ENCODE results near the gene CENPL.
"Not testable (repeated sequence)": the region's sequence is repeated elsewhere in the genome, so short reads cannot be mapped to it uniquely, and the experiment has no call there.

CENPL gene

DNA sequence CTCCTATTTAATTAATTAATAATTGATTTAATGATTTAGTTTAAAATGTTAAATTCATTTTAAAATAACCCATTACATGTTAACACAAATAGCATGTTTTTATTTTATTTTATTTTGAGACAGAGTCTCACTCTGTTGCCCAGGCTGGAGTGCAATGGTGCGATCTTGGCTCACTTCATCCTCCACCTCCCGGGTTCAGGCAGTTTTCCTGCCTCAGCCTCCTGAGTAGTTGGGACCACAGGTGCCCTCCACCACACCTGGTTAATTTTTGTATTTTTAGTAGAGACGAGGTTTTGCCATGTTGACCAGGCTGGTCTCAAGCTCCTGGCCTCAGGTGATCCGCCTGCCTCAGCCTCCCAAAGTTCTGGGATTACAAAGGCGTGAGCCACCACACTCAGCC lies 34.9 kb upstream of the CENPL start:
- DNase-seq, result not testable (repeated sequence)

DNA sequence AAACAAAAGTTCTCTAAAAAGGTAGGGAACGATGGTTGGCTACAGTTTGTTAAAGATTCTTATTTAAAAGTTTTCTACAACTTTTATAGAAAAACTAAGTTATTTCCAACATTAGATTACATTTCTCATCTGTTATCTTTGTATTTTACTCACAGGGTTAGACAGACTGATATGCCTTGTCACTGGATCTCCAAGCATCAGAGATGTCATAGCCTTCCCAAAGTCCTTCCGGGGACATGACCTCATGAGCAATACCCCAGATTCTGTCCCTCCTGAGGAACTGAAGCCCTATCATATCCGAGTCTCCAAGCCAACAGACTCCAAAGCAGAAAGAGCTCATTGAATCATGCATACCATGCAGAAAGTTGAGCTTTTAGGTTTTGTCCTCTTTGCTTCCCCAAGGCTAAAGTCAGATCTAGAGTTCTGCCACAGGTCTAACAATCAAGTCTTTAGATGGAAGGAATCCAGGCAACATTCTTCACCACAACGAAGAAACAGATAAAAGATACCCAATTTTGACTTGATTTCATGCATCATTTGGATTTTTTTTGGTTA lies 32.8 kb upstream of the CENPL start:
- no peak for DNase-seq

DNA sequence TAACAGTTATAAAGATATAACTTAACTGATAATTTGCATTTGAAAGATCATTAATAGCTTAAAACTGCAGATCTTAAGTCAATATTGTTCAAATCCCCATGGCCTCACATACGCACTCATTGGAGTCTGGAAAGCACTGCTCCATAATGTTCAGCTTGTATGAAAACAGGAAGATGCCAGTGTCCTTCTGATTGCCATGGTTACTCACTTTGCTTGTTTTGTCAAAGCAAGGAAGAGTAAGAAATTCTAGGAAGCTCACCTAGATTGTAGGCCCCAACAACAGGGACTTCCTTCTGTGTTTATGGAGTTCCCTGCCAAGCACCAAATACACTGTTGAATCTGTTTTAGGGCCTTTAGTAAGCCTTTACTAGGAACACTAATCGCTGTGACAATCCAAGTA lies 32.2 kb upstream of the CENPL start:
- no peak for DNase-seq

DNA sequence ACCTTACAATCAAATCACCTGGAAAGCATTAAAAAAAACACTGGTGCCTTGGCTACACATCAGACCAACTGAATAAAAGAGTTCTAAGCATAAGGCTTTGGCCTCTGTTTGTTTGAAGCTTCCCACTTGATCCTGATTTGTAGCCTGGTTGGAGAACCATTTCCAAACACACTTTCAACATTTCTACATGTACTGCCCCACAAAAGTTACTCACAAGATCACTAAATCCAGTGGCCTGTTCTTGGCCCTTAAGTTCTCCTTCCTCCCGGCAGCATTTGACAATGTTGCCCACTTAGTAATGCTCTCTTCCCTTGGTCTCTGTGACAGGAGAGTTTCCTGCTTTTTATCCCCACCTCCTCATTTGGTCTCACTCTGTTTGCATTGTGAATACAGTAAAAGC lies 31.3 kb upstream of the CENPL start:
- no peak for DNase-seq

DNA sequence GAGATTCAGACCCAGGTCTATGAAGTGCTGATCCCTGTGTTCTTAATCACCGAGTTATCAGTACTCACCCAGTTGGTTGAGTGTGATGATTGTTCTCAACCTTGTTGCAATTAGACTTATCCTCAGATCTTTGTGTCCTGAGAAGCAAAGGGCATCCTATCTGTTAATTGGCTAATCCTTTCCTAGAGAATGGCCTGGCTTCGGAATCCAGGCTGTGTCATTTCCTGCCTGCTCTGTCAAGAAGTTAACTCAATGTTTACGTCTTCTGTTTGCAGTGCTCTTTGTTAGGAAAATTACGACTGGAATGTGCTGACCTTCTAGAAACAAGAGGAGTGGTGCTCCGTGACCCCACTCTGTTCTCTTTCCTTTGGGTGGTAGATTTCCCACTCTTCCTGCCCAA lies 28.4 kb upstream of the CENPL start:
- no peak for DNase-seq

DNA sequence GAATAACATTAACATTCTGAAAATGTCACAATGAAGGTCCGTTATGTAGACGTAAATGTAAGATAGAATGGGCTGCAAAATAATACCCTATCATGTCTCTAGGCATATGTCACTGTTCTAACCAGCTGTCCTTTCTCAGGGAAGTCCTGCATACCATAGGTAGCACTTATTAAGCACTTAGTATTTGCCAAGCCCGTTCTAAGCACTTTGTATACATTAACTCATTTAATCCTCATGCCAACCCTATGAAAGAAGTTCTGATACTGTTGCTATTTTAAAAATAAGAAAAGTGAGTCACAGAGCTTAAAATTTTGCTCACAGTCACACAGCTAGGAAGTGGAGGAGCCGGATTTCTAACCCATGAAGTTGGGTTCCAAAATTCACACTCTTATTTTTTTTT lies 27.4 kb upstream of the CENPL start:
- DNase-seq, result no peak

DNA sequence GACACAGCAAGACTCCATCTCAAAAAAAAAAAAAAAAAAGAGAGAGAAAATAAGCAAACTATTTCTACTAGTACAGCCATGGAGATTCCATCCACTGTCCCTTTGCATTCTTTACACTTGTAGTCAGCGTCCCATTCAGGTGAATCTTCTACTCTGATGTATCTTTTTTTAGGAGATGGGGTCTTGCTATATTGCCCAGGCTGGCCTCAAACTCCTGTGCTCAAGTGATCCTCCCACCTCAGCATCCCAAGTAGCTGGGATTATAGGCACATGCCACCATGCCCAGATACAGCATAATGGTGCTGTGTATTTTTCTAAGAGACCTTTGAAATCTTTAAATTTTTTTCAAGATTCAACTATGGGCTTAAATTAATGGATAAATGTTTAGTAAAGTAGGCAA lies 8.1 kb upstream of the CENPL start:
- DNase-seq, result no peak

DNA sequence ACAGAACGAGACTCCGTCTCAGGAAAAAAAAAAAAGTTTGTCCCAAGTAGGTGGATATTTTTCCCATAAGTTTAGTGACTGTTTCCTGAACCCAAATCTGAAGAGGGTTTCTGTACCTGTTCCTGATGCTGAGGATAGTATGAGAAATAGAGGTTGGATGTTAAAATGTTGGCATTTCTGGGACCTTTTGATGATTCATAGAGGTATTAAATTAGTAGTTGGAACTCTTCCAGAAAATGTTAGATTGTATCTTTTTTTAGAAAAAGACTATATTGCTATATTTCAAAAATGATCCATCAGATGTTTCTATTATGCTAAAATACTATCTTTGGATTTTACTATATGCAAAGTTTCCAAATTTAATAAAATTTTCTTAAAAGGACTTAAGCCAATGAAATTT lies 2.9 kb upstream of the CENPL start:
- DNase-seq, result no peak

DNA sequence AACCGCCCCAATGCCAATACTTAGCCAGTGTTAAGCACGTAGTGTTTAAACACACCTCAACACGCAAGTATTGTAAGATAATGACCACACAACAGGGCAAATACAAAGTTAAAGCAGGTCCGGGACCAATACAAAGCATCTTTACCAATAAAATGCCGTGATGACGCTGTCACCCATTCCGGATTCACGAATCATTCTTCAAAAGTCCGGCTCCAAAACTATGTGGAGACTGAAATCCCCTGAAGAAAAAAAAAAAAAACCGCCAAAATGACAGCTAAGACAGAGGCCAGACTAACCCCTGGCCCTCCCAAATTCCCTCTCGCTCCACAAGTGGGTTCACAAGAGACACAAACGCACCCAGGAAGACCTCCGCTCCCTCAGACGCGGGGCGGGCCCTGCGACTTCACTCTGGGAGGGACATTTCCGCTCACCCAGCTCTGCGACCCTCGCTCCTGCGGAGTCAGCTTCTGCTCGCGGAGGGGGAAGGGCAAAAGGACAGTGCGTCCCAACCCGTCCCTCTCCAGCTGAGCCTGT lies 835 bp downstream of the CENPL start:
- no peak for DNase-seq

DNA sequence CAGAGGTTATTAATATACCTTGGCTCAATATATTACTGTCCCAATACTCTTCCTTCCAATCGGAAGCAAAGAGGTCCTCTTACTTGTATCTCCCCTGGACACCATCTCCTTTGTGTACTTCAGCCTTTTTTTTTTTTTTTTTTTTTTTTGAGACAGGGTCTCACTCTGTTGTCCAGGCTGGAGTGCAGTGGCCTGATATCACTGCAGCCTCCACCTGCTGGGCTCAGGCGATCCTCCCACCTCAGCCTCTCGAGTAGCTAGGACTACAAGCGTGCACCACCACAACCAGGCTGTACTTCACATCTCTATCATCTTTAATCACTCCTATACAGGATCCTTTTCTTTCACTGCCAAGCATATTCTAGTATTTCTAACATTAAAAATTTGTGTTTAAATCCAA lies 3.0 kb downstream of the CENPL start:
- DNase-seq, result no peak

DNA sequence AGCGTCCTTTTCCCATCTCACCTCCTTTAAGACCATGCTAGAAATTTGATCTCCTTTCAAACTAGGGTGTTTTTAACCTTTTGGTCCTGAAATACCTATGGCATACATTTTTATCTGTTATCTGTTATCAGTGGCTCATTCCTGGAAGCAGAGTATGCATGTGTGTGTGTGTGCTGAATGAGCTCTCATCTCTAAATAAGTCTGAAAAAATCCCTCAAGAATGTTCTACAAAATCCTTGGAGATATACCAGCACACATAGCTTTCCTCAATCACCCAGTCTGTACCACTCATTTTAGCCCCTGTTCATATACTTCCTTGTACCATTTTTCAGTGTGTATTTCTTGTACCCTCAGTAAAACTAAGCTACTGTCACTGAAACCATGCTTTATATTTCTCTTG lies 6.2 kb downstream of the CENPL start:
- DNase-seq, result no peak

DNA sequence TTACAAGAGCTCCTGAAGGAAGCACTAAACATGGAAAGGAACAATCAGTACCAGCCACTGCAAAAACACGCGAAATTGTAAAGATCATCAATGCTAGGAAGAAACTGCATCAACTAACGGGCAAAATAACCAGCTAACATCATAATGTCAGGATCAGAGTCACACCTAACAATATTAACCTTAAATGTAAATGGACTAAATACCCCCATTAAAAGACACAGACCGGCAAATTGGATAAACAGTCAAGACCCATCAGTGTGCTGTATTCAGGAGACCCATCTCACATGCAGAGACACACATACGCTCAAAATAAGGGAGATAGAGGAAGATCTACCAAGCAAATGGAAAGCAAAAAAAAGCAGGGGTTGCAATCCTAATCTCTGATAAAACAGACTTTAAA lies 11.0 kb downstream of the CENPL start:
- DNase-seq, result not testable (repeated sequence)

DNA sequence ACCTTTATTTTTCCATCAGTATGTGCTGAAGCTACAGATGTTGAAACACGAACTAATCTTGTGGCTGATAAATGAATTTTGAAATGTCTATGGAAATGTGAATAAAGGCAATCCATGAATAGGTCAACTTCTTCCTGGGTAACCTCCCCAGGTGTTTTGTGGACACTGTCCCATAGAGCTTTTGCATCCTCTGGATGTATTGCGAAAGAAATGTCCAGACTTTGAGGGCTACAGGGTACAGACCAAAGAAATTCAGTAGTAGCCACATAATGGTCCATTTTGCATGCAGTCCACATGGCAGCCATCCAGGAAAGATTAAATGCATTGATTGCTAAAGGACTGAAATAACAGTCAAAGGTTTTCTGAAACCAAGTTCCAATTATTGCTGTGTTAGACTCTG lies 21.7 kb downstream of the CENPL start:
- no peak for DNase-seq

DNA sequence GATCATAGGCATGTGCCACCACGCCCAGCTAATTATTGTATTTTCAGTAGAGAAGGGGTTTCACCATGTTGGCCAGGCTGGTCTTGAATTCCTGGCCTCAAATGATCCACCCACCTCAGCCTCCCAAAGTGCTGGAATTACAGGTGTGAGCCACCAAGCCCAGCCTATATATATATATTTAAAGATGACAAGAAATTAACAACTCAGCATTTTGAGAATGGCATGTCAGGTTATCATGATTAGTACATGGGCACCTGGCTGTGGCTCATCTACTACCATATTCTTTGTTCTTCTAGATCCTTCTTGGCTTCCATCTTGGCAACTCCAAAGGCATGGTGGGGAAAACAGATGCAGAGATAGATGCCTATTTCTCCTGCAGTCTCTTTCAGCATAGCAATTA lies 24.7 kb downstream of the CENPL start:
- not testable (repeated sequence) for DNase-seq

DNA sequence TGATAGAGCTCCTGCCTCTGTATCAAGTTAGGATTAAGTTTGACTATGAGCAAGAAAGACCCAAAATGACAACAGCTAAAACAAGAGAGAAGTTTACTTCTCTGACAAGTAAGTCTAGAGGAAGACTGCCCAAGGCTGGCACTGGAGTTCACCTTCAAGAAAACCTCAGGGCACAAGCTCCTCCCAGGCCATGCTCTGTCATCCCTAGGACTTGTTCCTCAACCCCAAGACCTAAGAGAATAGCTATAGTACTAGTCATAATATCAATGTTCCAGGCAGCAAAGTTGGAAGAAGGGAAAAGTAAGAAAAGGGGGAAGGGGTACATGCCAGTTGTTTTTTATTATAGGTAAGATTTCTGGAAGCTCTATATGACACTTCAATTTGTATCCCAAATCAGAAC lies 26.6 kb downstream of the CENPL start:
- no peak for DNase-seq

DNA sequence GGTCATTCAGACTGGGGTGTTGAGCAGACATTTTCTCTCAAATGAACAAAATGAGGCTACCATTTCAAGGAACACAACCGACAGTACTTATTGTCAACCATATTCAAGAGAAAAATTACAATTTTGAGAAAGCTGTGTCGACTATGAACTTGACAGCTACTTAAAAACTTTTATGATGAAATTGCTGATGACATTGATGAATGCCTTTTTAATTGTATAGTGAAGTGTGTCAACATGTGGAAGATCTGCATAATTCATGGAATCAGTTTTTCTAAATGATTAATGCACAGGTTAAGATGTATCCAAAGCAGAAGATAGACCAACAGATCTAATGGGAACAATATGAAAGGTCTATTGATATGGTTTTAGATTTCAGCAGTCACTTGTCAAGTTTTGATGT lies 34.8 kb downstream of the CENPL start:
- DNase-seq, result no peak

DNA sequence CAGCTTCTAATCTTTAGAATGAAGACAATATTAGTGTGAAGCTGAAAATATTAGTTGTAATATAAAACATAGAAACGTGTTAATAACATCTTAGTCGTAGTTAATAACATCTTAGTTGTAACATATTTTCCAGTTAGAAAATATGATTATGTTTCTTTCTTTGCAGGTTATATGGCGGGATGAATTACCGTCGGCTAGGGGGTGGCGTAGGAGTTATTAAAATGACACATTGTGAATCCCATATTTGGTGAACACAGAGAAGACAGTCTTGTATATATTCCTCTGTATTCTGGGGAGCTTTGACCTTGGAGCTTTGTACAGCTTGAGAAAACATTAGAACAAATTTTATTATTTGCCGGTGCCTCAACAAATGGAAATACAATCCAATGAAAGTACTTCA lies 39.7 kb downstream of the CENPL start:
- no peak for DNase-seq

DNA sequence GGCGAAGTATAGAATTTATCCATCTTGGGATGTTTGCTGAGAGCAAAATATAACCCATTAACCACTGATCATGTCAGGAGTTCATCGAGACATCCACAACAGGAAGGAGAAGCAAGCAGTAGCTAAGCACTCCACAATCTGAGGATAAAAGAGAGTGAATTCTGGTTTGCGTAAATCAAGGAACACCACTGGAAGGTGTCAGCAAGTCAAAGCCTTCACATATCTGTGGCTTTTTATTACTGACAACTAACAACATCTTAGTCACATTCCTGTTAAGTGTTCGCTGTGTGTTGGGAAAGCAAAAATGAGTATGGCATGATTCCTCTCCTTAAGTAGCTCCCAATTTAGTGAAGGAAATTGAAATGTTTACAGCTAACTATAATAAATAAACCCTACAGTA lies 44.7 kb downstream of the CENPL start:
- DNase-seq, result no peak

DNA sequence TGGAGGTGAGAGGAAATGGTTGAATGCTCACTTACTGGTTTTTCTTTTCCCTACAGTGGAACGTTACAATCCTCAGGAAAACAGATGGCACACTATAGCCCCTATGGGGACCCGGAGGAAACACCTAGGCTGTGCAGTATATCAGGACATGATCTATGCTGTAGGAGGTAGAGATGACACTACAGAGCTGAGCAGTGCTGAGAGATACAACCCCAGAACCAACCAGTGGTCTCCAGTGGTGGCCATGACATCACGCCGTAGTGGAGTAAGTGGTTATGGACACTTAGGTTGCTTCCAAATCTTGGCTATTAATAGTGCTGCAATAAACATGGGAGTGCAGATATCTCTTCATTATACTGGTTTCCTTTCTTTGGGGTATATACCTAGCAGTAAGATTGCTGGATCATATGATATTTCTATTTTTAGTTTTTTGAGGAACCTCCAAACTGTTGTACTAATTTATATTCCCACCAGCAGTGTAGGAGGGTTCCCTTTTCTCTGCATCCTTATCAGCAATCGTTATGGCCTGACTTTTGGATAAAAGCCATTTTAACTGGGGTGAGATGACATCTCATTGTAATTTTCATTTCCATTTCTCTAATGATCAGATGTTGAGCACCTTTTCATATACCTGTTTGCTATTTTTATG lies 49.0 kb downstream of the CENPL start:
- DNase-seq, result no peak

DNA sequence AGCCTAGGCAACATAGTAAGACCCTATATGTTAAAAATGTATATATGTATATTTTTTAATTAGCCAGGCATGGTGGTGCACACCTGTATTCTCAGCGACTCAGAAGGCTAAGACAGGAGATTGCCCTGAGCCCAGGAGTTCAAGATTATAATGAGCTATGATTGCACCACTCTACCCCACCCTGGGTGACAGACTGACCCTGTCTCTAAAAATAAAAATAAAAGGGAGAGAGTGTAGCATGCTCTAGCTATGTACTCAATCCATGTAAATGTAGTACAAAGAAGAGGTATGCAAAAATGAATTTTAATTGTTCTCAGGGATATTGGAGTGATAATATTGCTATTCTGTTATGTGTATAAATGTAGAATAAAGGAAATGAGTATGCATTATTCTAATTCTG lies 53.1 kb downstream of the CENPL start:
- DNase-seq, result no peak

DNA sequence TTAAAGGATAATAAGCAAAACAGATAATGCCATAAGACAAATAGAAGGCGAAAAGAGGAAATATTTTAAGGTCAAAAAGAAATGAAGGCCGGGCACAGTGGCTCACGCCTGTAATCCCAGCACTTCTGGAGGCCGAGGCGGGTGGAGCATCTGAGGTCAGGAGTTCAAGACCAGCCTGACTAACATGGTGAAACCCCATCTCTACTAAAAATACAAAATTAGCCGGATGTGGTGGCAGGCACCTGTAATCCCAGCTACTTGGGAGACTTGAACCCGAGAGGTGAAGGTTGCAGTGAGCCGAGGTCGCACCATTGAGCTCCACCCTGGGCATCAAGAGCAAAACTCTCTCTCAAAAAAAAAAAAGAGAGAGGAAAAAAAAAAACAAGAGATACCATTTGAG lies 54.4 kb downstream of the CENPL start:
- DNase-seq, result not testable (repeated sequence)

DNA sequence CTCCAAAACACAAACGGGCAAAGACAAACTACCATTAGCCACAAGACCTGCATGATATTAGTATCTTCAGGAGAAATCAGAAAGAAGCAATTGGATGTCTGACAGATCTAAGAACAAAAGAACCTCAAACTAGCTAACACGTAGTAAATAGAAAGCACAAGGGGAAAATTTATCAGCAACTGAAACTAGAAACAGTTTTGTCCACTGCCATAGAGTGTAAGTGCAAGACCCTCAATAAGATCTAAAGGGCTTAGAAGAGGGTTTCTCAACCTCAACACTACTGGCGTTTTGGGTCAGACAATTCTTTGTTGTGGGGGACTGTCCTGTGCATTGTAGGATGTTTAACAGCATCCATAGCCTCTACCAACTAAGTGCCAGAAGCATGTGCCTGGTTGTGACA lies 55.9 kb downstream of the CENPL start:
- no peak for DNase-seq

DNA sequence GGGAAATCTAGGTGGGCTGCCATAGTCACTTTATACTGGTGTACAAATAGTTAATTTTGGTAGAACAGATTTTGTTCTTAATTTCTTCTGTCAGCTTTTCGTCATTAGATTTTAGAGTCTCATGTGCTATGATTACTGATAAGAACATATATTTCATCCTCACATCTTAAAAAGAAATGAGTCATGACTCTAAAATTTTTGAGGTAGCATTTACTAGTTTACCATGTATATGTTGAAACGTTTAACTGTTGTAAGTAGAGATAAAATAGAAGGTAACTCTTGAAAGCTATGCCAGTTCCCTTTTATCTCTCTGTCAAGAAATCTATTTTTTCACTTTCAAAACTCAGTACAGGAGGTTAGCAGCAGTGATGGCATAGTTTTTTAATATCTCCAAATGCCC lies 56.5 kb downstream of the CENPL start:
- no peak for DNase-seq

DNA sequence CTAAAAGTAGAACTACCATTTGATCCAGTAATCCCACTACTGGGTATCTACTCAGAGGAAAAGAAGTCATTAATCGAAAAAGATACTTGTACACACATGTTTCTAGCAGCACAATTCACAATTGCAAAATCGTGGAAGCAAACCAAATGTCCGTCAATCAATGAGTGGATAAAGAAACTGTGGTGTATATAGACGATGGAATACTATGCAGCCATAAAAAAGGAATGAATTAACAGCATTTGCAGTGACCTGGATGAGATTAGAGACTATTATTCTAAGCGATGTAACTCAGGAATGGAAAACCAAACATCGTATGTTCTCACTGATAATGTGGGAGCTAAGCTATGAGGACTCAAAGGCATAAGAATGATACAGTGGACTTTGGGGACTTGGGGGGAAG lies 60.4 kb downstream of the CENPL start:
- DNase-seq, result not testable (repeated sequence)
